Measurements from ENCODE around the gene C16orf92. TPM values are rescaled to one million over a fixed set of nuclear protein-coding genes. Genes with fewer than 3 reads are reported as not detected.

Gene C16orf92
- total and polyA plus RNA-seq, 2 of the 13 experiments (the other 11 are each of a cell fraction or from before 2014, with no cell fraction given), result not detected

DNA sequence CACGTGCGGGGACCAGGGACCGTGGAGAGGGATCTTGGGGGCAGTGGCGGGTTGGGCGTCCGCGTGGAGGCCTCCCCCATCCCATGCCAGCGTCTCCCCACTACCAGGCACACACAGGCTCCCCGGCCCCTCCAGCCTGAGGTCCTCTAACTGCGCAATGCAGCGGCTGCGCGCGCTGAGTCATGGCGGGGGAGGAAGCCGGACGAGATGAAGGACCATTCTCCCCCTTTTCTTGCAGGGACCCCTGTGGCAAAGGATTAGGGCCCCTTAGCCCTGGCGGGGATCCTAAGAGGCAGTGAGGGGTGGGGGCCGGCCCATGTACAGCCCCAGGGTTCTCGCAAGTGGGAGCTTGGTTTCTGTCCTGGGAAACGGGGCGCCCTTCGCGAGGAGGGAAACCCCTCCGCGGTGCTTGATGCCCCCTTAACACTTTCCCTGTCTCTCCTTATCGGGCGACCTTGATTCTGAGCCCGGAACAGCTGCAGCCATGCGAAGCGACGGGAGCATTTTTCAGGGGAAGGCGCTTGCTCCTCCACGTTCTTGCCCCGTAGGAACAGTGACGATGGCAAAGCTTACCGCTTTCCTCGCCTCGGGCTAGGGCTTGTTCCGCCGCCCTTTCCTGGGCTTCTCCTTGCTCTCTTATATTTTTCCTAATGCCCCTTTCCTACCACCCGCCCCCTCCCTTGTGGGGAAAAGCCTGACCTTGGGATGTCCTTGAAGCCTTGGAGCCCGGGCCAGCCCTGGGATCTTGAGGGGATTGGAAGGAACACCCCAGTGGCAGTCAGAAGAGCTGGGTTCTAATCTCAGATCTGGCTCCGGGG is 43.2 kb downstream of the C16orf92 start (continued):
- TF ChIP-seq PRDM4 (CRISPR knock-in tag; IDR thresholded peaks at IDR 0.05; ENCODE audit: borderline replicate concordance), result no peak
- TF ChIP-seq ZKSCAN8 (CRISPR knock-in tag; IDR thresholded peaks at IDR 0.05; ENCODE audit: borderline replicate concordance), result no peak
- no peak for TF ChIP-seq DNMT3B (CRISPR knock-in tag; conservative IDR thresholded peaks at IDR 0.05)
- TF ChIP-seq ZNF562 (CRISPR knock-in tag; IDR thresholded peaks at IDR 0.05; ENCODE audit: borderline replicate concordance), result no peak
- TF ChIP-seq NCOR1 (IDR thresholded peaks at IDR 0.05; ENCODE audit: borderline replicate concordance, low read length), result no peak
- no peak for TF ChIP-seq SYNCRIP (IDR thresholded peaks at IDR 0.05; ENCODE audit: insufficient read depth, low read depth, low read length)
- TF ChIP-seq, protein P1, sequence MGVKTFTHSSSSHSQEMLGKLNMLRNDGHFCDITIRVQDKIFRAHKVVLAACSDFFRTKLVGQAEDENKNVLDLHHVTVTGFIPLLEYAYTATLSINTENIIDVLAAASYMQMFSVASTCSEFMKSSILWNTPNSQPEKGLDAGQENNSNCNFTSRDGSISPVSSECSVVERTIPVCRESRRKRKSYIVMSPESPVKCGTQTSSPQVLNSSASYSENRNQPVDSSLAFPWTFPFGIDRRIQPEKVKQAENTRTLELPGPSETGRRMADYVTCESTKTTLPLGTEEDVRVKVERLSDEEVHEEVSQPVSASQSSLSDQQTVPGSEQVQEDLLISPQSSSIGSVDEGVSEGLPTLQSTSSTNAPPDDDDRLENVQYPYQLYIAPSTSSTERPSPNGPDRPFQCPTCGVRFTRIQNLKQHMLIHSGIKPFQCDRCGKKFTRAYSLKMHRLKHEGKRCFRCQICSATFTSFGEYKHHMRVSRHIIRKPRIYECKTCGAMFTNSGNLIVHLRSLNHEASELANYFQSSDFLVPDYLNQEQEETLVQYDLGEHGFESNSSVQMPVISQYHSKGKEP (CRISPR knock-in tag; IDR thresholded peaks at IDR 0.05), result no peak
- no peak for TF ChIP-seq STAG1 (CRISPR knock-in tag; IDR thresholded peaks at IDR 0.05)
- no peak for TF ChIP-seq PBX3 (CRISPR knock-in tag; IDR thresholded peaks at IDR 0.05; ENCODE audit: borderline replicate concordance)
- TF ChIP-seq ZNF292 (CRISPR knock-in tag; IDR thresholded peaks at IDR 0.05; ENCODE audit: borderline replicate concordance, low read depth), result no peak
- TF ChIP-seq IRF2 (CRISPR knock-in tag; IDR thresholded peaks at IDR 0.05), result no peak
- TF ChIP-seq HIVEP1 (CRISPR knock-in tag; IDR thresholded peaks at IDR 0.05), result no peak; the same call in 1 of the 2 replicates
- TF ChIP-seq RXRB (CRISPR knock-in tag; IDR thresholded peaks at IDR 0.05; ENCODE audit: borderline replicate concordance), result no peak; the same call in 1 of the 2 replicates
- TF ChIP-seq RELA (CRISPR knock-in tag; IDR thresholded peaks at IDR 0.05), result no peak
- no peak for TF ChIP-seq MED8 (CRISPR knock-in tag; IDR thresholded peaks at IDR 0.05; ENCODE audit: insufficient replicate concordance)
- TF ChIP-seq ZNF576 (CRISPR knock-in tag; IDR thresholded peaks at IDR 0.05), result no peak; the same call in 1 of the 2 replicates
- no peak for TF ChIP-seq TBL1XR1 (IDR thresholded peaks at IDR 0.05; ENCODE audit: borderline replicate concordance, low read length, partially characterized antibody)
- no peak for TF ChIP-seq IKZF4 (CRISPR knock-in tag; IDR thresholded peaks at IDR 0.05; ENCODE audit: borderline replicate concordance, low read depth, not compliant biosample characterization)
- TF ChIP-seq SP4 (CRISPR knock-in tag; IDR thresholded peaks at IDR 0.05), result no peak
- TF ChIP-seq SNRNP70 (IDR thresholded peaks at IDR 0.05; ENCODE audit: low read depth, low read length), result no peak
- TF ChIP-seq, protein P2, sequence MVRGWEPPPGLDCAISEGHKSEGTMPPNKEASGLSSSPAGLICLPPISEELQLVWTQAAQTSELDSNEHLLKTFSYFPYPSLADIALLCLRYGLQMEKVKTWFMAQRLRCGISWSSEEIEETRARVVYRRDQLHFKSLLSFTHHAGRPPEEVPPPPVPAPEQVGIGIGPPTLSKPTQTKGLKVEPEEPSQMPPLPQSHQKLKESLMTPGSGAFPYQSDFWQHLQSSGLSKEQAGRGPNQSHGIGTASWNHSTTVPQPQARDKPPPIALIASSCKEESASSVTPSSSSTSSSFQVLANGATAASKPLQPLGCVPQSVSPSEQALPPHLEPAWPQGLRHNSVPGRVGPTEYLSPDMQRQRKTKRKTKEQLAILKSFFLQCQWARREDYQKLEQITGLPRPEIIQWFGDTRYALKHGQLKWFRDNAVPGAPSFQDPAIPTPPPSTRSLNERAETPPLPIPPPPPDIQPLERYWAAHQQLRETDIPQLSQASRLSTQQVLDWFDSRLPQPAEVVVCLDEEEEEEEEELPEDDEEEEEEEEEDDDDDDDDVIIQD (CRISPR knock-in tag; IDR thresholded peaks at IDR 0.05; ENCODE audit: low read depth), result no peak
- no peak for TF ChIP-seq PRPF4 (IDR thresholded peaks at IDR 0.05; ENCODE audit: low read depth, low read length, poor library complexity, severe bottlenecking)
